Measurements from ENCODE around the gene POLD2. TPM values are rescaled to one million over a fixed set of nuclear protein-coding genes. Genes with fewer than 3 reads are reported as not detected.

Gene POLD2
- total RNA-seq, 4 donors from 2014 or later, result 50.8 to 69.0 (median 58.7) TPM

GRCh38 chr7:44145969-44146911, 22.9 kb upstream of the POLD2 start:
- WGBS, 2 donors, result 11 to 18% methylated on average over 54 to 55 of the region's 65 CpGs
- intact Hi-C loops (cut with DNase I; ENCODE audit: low total_unique reads), result no loop called here
- TF ChIP-seq, protein P1, sequence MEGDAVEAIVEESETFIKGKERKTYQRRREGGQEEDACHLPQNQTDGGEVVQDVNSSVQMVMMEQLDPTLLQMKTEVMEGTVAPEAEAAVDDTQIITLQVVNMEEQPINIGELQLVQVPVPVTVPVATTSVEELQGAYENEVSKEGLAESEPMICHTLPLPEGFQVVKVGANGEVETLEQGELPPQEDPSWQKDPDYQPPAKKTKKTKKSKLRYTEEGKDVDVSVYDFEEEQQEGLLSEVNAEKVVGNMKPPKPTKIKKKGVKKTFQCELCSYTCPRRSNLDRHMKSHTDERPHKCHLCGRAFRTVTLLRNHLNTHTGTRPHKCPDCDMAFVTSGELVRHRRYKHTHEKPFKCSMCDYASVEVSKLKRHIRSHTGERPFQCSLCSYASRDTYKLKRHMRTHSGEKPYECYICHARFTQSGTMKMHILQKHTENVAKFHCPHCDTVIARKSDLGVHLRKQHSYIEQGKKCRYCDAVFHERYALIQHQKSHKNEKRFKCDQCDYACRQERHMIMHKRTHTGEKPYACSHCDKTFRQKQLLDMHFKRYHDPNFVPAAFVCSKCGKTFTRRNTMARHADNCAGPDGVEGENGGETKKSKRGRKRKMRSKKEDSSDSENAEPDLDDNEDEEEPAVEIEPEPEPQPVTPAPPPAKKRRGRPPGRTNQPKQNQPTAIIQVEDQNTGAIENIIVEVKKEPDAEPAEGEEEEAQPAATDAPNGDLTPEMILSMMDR (IDR thresholded peaks at IDR 0.05), result no peak
- TF ChIP-seq POLR2A (IDR thresholded peaks at IDR 0.05), result no peak
- no peak overlapping the region for H3K4me3 ChIP-seq (ENCODE audit: low read depth, poor library complexity, severe bottlenecking)
- peak; percentile 53 to 94 for DNase-seq (ENCODE audit: low spot score in 2 of 2)

DNA sequence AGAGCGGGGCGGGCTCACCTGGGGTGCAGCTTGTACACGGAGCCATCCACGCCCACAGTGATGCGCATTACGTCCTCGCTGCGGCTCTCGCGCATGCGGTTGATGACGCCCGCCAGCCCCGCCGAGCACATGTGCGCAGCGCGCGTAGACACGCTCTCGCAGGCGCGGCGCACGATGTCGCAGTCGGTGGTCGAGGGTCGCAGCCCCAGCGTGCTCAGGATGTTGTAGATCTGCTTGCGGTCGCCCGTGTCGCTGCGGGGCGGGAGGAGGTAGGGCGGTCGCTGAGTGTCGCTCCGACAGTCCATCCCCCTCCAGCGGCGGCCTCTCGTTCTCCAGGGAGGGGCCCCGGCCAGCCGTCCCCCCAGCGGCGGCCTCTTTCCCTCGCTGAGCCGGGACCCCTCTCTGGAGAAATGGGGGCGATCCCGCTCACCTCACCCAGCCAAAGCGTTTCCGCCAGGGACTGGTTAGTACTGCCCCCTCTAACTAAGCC, 22.2 kb upstream of the POLD2 start:
- H3K4me3 ChIP-seq (ENCODE audit: low read depth, poor library complexity, severe bottlenecking), result no peak overlapping the region
- DNase-seq (ENCODE audit: low spot score in 2 of 2), result peak in 1 of 2 donors; percentile 78
- 14 to 20% methylated on average over 28 to 47 of the region's 53 CpGs for WGBS, 2 donors
- intact Hi-C loops (cut with DNase I; ENCODE audit: low total_unique reads), result no loop called here
- no peak for TF ChIP-seq POLR2A (IDR thresholded peaks at IDR 0.05)
- TF ChIP-seq, protein P1 (IDR thresholded peaks at IDR 0.05), result no peak

DNA sequence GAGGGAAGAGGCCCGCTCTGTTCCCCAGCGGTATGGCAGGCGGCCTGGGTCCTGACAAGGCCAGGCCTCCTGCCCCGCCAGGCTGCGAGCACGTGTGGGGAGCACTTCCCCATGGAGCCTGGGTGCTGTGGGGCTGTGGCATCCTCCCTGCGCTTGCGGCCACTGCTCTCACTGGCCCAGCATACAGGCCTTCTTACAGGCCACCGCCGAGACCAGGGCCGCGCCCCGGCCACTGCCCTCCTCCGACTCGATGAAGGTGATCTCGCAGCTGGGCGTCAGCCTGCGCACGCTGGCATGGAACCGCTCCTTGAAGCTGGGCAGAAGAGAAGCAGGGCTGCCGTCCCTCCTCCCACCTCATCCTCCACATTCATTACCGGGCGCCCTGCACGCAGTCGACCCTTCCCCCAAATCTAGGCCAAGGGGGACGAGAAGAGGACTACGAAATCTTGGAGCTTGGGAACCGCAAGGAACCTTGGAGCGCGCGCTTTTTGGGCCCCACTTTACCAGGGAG, 21.7 kb upstream of the POLD2 start:
- WGBS, 2 donors, result 79 to 81% methylated on average over 29 to 31 of the region's 31 CpGs
- TF ChIP-seq, protein P1 (IDR thresholded peaks at IDR 0.05), result no peak
- no peak for TF ChIP-seq POLR2A (IDR thresholded peaks at IDR 0.05)
- intact Hi-C loops (cut with DNase I; ENCODE audit: low total_unique reads), result no loop called here
- H3K4me3 ChIP-seq (ENCODE audit: low read depth, poor library complexity, severe bottlenecking), result no peak overlapping the region
- peak in 1 of 2 donors; percentile 82 for DNase-seq (ENCODE audit: low spot score in 2 of 2)

DNA sequence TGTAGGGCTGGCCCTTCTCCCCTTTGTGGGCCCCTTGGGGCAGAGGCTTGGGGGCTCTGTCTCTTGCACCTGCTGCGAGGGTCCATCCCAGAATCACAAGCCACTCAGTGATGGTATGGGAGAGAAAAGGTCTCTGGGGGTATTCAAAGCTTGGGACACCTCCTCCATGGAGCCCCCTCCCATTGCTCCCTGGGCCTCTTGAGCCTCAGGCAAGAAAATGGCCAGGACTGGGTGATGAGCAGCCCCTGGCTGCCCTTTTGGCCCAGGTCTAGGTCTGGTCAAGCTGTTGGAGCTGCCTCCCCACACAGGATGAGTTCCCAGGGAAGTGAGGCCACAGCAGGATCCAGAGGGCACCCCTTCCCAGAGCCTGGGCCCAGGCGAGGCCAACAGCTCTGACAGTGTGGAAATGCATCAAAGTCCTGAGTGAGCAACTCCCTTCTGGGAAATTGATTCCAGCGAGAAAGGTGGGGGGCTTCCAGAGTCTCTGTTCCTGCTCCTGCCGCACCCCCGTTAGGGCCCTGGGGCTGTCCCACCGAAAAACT, 21.1 kb upstream of the POLD2 start:
- no peak for TF ChIP-seq POLR2A (IDR thresholded peaks at IDR 0.05)
- TF ChIP-seq, protein P1 (IDR thresholded peaks at IDR 0.05), result no peak
- intact Hi-C loops (cut with DNase I; ENCODE audit: low total_unique reads), result no loop called here

GRCh38 chr7:44143646-44144250, 20.4 kb upstream of the POLD2 start:
- TF ChIP-seq, protein P1 (IDR thresholded peaks at IDR 0.05), result no peak
- no peak for TF ChIP-seq POLR2A (IDR thresholded peaks at IDR 0.05)
- 68 to 74% methylated on average over 6 of the region's 6 CpGs for WGBS, 2 donors
- peak in 1 of 2 donors; percentile 60 for DNase-seq (ENCODE audit: low spot score in 2 of 2)
- intact Hi-C loops (cut with DNase I; ENCODE audit: low total_unique reads), result no loop called here
- H3K4me3 ChIP-seq (ENCODE audit: low read depth, poor library complexity, severe bottlenecking), result no peak overlapping the region

More for the DNA sequence above, 21.1 kb upstream of the POLD2 start:
- DNase-seq (ENCODE audit: low spot score in 2 of 2), result peak in 1 of 2 donors; percentile 78
- WGBS, 2 donors, result 86 to 91% methylated on average over 6 of the region's 6 CpGs
- H3K4me3 ChIP-seq (ENCODE audit: low read depth, poor library complexity, severe bottlenecking), result no peak overlapping the region
